Measurements from ENCODE around the gene CCDC88C. TPM values are rescaled to one million over a fixed set of nuclear protein-coding genes. Genes with fewer than 3 reads are reported as not detected.

Gene CCDC88C
- total RNA-seq, 1 donor from 2014 or later, result 17.8 TPM

DNA sequence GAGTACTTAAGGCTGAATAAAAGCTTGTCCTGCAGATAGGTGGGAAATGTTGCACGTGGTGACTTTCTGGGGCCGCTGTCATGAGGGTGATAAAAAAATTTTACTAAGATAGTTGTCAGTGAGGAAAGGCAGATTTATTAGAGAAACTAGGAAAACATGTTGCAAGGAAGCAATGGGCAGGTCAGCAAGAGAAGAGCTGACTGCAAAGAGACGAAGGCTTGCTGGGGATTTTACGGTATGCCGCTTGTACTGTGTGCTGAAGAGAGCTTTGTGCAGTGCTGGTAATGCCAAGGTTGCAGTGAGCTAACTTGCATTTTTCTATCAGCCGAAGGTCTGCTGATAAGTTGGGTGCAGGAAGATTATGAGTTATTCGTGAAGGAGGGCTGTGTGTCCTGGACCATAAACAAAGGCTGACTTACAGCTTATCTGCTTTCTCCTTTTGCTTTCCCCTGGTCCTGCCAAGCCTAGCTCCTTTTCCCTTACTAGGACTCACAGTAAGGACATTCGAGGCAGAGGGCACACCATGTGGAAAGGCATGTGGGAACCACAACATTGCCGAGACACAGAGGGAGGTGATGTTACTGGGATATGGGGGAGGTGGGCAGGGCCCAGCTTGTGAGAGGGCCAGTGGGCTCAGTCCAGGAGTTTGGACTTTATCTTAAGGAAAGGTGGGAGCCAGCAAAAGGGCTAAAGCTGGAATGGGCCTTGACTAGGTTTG, 7.4 kb upstream of the CCDC88C start:
- no peaks in the 10 kb centered on the region for H3K4me1 ChIP-seq
- H3K9me3 Mint-ChIP-seq, result peaks cover 6% of the 10 kb centered on the region
- no peaks in the 10 kb centered on the region for H3K27me3 ChIP-seq
- no peak overlapping the region for H3K4me2 ChIP-seq
- peaks cover 10% of the 10 kb centered on the region for H3K27me3 Mint-ChIP-seq (ENCODE audit: insufficient read depth, low read depth)
- no peaks in the 10 kb centered on the region for H3K4me1 Mint-ChIP-seq
- H3K9ac ChIP-seq, result no peak overlapping the region
- no peak overlapping the region for H3K27ac Mint-ChIP-seq
- H3K4me3 ChIP-seq, result no peak overlapping the region
- H2AFZ ChIP-seq (replicated peaks), result no peak overlapping the region
- DNase-seq (ENCODE audit: low spot score), result no peak
- no peak overlapping the region for H3K4me3 Mint-ChIP-seq
- no peak overlapping the region for H3K27ac ChIP-seq
- H3F3A ChIP-seq (ENCODE audit: low read depth), result no peaks in the 10 kb centered on the region
- no peaks in the 10 kb centered on the region for H3K79me2 ChIP-seq (ENCODE audit: low read depth)
- H3K9me3 ChIP-seq (ENCODE audit: low read depth), result no peaks in the 10 kb centered on the region
- no peak for TF ChIP-seq EZH2phosphoT487 (IDR thresholded peaks at IDR 0.05)
- TF ChIP-seq, protein P1, sequence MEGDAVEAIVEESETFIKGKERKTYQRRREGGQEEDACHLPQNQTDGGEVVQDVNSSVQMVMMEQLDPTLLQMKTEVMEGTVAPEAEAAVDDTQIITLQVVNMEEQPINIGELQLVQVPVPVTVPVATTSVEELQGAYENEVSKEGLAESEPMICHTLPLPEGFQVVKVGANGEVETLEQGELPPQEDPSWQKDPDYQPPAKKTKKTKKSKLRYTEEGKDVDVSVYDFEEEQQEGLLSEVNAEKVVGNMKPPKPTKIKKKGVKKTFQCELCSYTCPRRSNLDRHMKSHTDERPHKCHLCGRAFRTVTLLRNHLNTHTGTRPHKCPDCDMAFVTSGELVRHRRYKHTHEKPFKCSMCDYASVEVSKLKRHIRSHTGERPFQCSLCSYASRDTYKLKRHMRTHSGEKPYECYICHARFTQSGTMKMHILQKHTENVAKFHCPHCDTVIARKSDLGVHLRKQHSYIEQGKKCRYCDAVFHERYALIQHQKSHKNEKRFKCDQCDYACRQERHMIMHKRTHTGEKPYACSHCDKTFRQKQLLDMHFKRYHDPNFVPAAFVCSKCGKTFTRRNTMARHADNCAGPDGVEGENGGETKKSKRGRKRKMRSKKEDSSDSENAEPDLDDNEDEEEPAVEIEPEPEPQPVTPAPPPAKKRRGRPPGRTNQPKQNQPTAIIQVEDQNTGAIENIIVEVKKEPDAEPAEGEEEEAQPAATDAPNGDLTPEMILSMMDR (IDR thresholded peaks at IDR 0.05), result no peak
- TF ChIP-seq EZH2 (IDR thresholded peaks at IDR 0.05), result no peak
- no peaks in the 10 kb centered on the region for H3K36me3 Mint-ChIP-seq
- no peaks in the 10 kb centered on the region for H4K20me1 ChIP-seq (ENCODE audit: low read depth)
- H3K36me3 ChIP-seq, result no peaks in the 10 kb centered on the region

DNA sequence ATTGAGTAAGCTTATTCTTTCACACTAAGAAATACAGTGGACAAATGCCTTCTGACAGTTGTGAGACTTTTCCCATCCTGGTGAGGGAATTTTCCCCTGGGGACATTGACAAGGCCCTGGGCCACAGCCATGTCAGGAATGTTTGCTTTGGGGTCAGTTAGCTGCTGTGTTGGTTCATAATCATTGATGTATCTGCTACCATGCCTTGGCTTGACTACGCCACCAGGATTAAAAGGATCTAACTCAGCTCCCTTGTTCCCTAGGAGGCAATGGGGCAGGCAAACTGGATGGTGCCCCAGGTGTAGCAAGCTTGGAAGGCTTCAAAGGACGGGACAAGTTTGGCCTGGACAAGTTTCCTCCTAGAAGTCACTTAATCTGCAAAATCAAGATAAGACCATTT, 3.1 kb upstream of the CCDC88C start:
- no peak for TF ChIP-seq EZH2 (IDR thresholded peaks at IDR 0.05)
- TF ChIP-seq EZH2phosphoT487 (IDR thresholded peaks at IDR 0.05), result no peak
- TF ChIP-seq, protein P1 (IDR thresholded peaks at IDR 0.05), result no peak
- no peak overlapping the region for H3K4me3 Mint-ChIP-seq
- peaks cover 11% of the 10 kb centered on the region for H3F3A ChIP-seq (ENCODE audit: low read depth)
- H3K36me3 ChIP-seq, result no peaks in the 10 kb centered on the region
- H3K4me1 ChIP-seq, result peaks cover 11% of the 10 kb centered on the region
- H2AFZ ChIP-seq (replicated peaks), result no peak overlapping the region
- peaks cover 7% of the 10 kb centered on the region for H3K27me3 ChIP-seq
- no peaks in the 10 kb centered on the region for H3K9me3 ChIP-seq (ENCODE audit: low read depth)
- no peak overlapping the region for H3K9ac ChIP-seq
- peaks cover 16% of the 10 kb centered on the region for H3K27me3 Mint-ChIP-seq (ENCODE audit: insufficient read depth, low read depth)
- no peak overlapping the region for H3K27ac ChIP-seq
- no peak overlapping the region for H3K27ac Mint-ChIP-seq
- no peak overlapping the region for H3K4me2 ChIP-seq
- no peak for DNase-seq (ENCODE audit: low spot score)
- no peak overlapping the region for H3K4me3 ChIP-seq
- peaks cover 18% of the 10 kb centered on the region for H3K79me2 ChIP-seq (ENCODE audit: low read depth)
- no peaks in the 10 kb centered on the region for H3K36me3 Mint-ChIP-seq
- H3K9me3 Mint-ChIP-seq, result peaks cover 6% of the 10 kb centered on the region
- H4K20me1 ChIP-seq (ENCODE audit: low read depth), result peaks cover 11% of the 10 kb centered on the region
- peaks cover 22% of the 10 kb centered on the region for H3K4me1 Mint-ChIP-seq

DNA sequence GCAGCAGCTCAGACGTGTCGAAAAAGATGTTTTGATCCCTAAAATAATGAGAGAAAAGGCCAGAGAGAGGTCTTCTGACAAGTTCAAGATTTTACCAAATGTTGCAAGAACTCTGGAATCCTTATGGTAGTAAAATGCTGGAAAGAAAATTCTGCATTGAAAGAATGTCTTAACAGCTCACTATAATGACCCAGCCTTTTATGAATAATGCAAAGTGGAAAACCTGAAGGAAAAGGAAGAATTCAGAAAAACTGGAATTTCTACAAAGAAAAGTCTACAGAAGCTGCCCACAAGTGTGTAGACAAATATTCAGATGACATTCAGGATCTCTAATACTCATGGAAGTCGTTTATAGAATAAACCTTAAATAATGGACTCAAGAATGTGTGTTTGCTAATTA, 1.8 kb upstream of the CCDC88C start:
- H3K4me3 ChIP-seq, result no peak overlapping the region
- Mint-ChIP-seq H3K4me1 (peaks cover 32% of the 10 kb centered on the region), H3K27me3 (ENCODE audit: insufficient read depth, low read depth) (peaks cover 12% of the 10 kb centered on the region), H3K36me3 (peaks cover 2% of the 10 kb centered on the region), H3K9me3 (peaks cover under 1% of the 10 kb centered on the region), H3K4me3 (no peak overlapping the region), H3K27ac (no peak overlapping the region)
- peaks cover 7% of the 10 kb centered on the region for H3K27me3 ChIP-seq
- peaks cover 27% of the 10 kb centered on the region for H3K79me2 ChIP-seq (ENCODE audit: low read depth)
- no peaks in the 10 kb centered on the region for H3K36me3 ChIP-seq
- TF ChIP-seq EZH2phosphoT487 (IDR thresholded peaks at IDR 0.05) (no peak), EZH2 (IDR thresholded peaks at IDR 0.05) (no peak)
- TF ChIP-seq, protein P1 (IDR thresholded peaks at IDR 0.05), result no peak
- peaks cover 23% of the 10 kb centered on the region for H4K20me1 ChIP-seq (ENCODE audit: low read depth)
- H2AFZ ChIP-seq (replicated peaks), result no peak overlapping the region
- no peak overlapping the region for H3K27ac ChIP-seq
- H3K9ac ChIP-seq, result no peak overlapping the region
- peaks cover 23% of the 10 kb centered on the region for H3F3A ChIP-seq (ENCODE audit: low read depth)
- no peak overlapping the region for H3K4me2 ChIP-seq
- DNase-seq (ENCODE audit: low spot score), result no peak
- no peaks in the 10 kb centered on the region for H3K9me3 ChIP-seq (ENCODE audit: low read depth)
- H3K4me1 ChIP-seq, result peaks cover 22% of the 10 kb centered on the region
